Left cardiac atrium (tissue), 4 donors: Measurements from ENCODE around the gene MRPS33. TPM values are rescaled to one million over a fixed set of nuclear protein-coding genes. Genes with fewer than 3 reads are reported as not detected.
A peak's percentile ranks its signal among the peaks of the same experiment; 100 is the strongest.
"Not testable (repeated sequence)": the region's sequence is repeated elsewhere in the genome, so short reads cannot be mapped to it uniquely, and the experiment has no call there.

Source experiments
- ATAC-seq, 2 donors: fragments of 200-7000 bp; cut with Tn5 transposase; one replicate each; pipeline ENCODE4 v1.9.1; 2020; ENCODE audit warnings: mild to moderate bottlenecking in 2 of 2, moderate library complexity in 2 of 2
- DNase-seq: peaks from one replicate; pipeline ENCODE4 v3.0.0-alpha.2; 2020
- intact Hi-C, 2 donors: fragments of 100-400 bp; cut with DNase I; formaldehyde crosslinking; loops; one replicate each; pipeline versions ENCODE4 v1.14.1 to v1.15.1; 2022 to 2023
- long read RNA-seq: library from polyadenylated mRNA; unstranded; transcript quantifications from one replicate; pipeline ENCODE4 v2.0.0, GENCODE V29; 2021
- total RNA-seq, 2 donors: library from RNA; stranded (reverse); fragmentation: NEBNext Ultra II Directional; extraction: Animal tissue kit (Norgen Biotek cat#: 25700); gene quantifications; one replicate each; pipeline ENCODE4 v1.2.1, GENCODE V29; 2021
- donor health status: DM: no; HTN: yes; CAD: no.
- donor health status: DM: no; HTN: yes; CAD: no; lungs with severe emphysema.
- donor health status: DM: yes; HTN: yes; CAD: no.
- donor health status: Dilated cardiomyopathy.

The MRPS33 gene
- total RNA-seq = 10 to 100 TPM; 78.4 to 91.3 TPM
- long read RNA-seq, full-length matches to known transcripts = 5 of 5 reads
- long read RNA-seq, partial matches to known transcripts = 0 of 5 reads
- long read RNA-seq, other reads (novel, unspliced or antisense) = 0 of 5 reads

- peak; percentile 100 for ATAC-seq
These were observed at the start of gene MRPS33 for GRCh38 chr7:141014524-141015395. TSS of gene MRPS33 (minus strand) at chr7:141014952. CDS start at chr7:141010633, 4,319 bp downstream.

GRCh38 chr7:141057788-141058187 lies 43.0 kb upstream of the MRPS33 start:
- intact Hi-C loops = no loop called here
- ATAC-seq (no peak), DNase-seq (no peak)

More at GRCh38 chr7:141014524-141015395, at the start of gene MRPS33:
- peak; percentile 96 for DNase-seq
- intact Hi-C loops = loop anchor here (5.0 to 10.0 kb wide), 3 partner anchors 90 to 340 kb away; partner anchors contain the start of genes ADCK2 (in 1 of the 2) and BRAF (in 1 of the 2)

- DNase-seq = no peak
- intact Hi-C loops = no loop called here
- no peak for ATAC-seq
These were observed 40.4 kb upstream of the MRPS33 start for GRCh38 chr7:141055146-141055545.

GRCh38 chr7:141053626-141054025 lies 38.9 kb upstream of the MRPS33 start:
- intact Hi-C loops = no loop called here
- DNase-seq (no peak), ATAC-seq (no peak)

- DNase-seq = no peak
- intact Hi-C loops = no loop called here
- ATAC-seq = peak; percentile 50 to 76
These were observed 31.3 kb upstream of the MRPS33 start for GRCh38 chr7:141045842-141046620.

- ATAC-seq (peak in 1 of 2 donors; percentile 40), DNase-seq (no peak)
- intact Hi-C loops = no loop called here
These were observed 30.5 kb upstream of the MRPS33 start for GRCh38 chr7:141045126-141045841.

GRCh38 chr7:141043616-141044015 lies 28.9 kb upstream of the MRPS33 start:
- intact Hi-C loops = no loop called here
- DNase-seq = no peak
- ATAC-seq = no peak

- ATAC-seq = peak in 1 of 2 donors; percentile 54
- intact Hi-C loops = no loop called here
- DNase-seq = no peak
These were observed 27.8 kb upstream of the MRPS33 start for GRCh38 chr7:141042222-141043193.

- intact Hi-C loops = no loop called here
- no peak for ATAC-seq
- no peak for DNase-seq
These were observed 24.6 kb upstream of the MRPS33 start for GRCh38 chr7:141039376-141039775.

GRCh38 chr7:141038100-141038499 lies 23.3 kb upstream of the MRPS33 start:
- intact Hi-C loops, ATAC-seq, DNase-seq: not testable (repeated sequence)

GRCh38 chr7:141032539-141033323 lies 18.0 kb upstream of the MRPS33 start:
- not testable (repeated sequence) for ATAC-seq

GRCh38 chr7:141028767-141029166 lies 14.0 kb upstream of the MRPS33 start:
- intact Hi-C loops = no loop called here

More at GRCh38 chr7:141032539-141033323, 18.0 kb upstream of the MRPS33 start:
- intact Hi-C loops, DNase-seq: not testable (repeated sequence)

GRCh38 chr7:141027043-141027442 lies 12.3 kb upstream of the MRPS33 start:
- intact Hi-C loops = no loop called here
- ATAC-seq (no peak), DNase-seq (no peak)

More at GRCh38 chr7:141028767-141029166, 14.0 kb upstream of the MRPS33 start:
- ATAC-seq (no peak), DNase-seq (no peak)

GRCh38 chr7:141024668-141025067 lies 9.9 kb upstream of the MRPS33 start:
- ATAC-seq (no peak), DNase-seq (no peak)
- intact Hi-C loops = no loop called here

GRCh38 chr7:141023295-141023694 lies 8.5 kb upstream of the MRPS33 start:
- ATAC-seq = no peak
- intact Hi-C loops = no loop called here
- DNase-seq = no peak

- no peak for DNase-seq
- intact Hi-C loops = loop anchor here in 1 of 2 donors (10.0 kb wide), 2 partner anchors 93 to 343 kb away; partner anchors contain the start of genes ADCK2 and BRAF
- no peak for ATAC-seq
These were observed 2.8 kb upstream of the MRPS33 start for GRCh38 chr7:141017555-141017954.

GRCh38 chr7:141016349-141016748 lies 1.6 kb upstream of the MRPS33 start:
- ATAC-seq (no peak), DNase-seq (no peak)
- intact Hi-C loops = loop anchor here in 1 of 2 donors (10.0 kb wide), 2 partner anchors 92 to 342 kb away; partner anchors contain the start of genes ADCK2 and BRAF
